D341Med (cell line): ENCODE data around the gene MYRFL.
"Not testable (repeated sequence)": the region's sequence is repeated elsewhere in the genome, so short reads cannot be mapped to it uniquely, and the experiment has no call there.

ENCODE experiments used
- DNase-seq: peaks from one replicate; pipeline ENCODE4 v3.0.0; 2012; ENCODE audit warnings: low spot score

MYRFL gene

GRCh38 chr12:69824966-69825560 is at the start of gene MYRFL:
Gene MYRFL (plus strand): TSS chr12:69825227. CDS start chr12:69825518, 291 bp downstream.
- DNase-seq = no peak

- peak; percentile 39 for DNase-seq
These were observed 45.1 kb upstream of the MYRFL start for GRCh38 chr12:69779928-69780327.

GRCh38 chr12:69783365-69783764 is 41.7 kb upstream of the MYRFL start:
- no peak for DNase-seq

- DNase-seq = no peak
These were observed 35.7 kb upstream of the MYRFL start for GRCh38 chr12:69789351-69789750.

- no peak for DNase-seq
These were observed 32.5 kb upstream of the MYRFL start for GRCh38 chr12:69792533-69792932.

GRCh38 chr12:69807101-69807897 is 17.7 kb upstream of the MYRFL start:
- not testable (repeated sequence) for DNase-seq

- no peak for DNase-seq
These were observed 14.0 kb upstream of the MYRFL start for GRCh38 chr12:69810870-69811498.

GRCh38 chr12:69816082-69816481 is 8.9 kb upstream of the MYRFL start:
- no peak for DNase-seq

- no peak for DNase-seq
These were observed 4.0 kb upstream of the MYRFL start for GRCh38 chr12:69821032-69821455.

GRCh38 chr12:69821456-69822159 is 3.4 kb upstream of the MYRFL start:
- no peak for DNase-seq

- DNase-seq = no peak
These were observed 2.7 kb upstream of the MYRFL start for GRCh38 chr12:69822201-69822860.

GRCh38 chr12:69824028-69824427 is 999 bp upstream of the MYRFL start:
- no peak for DNase-seq

GRCh38 chr12:69828897-69829296 is 3.9 kb downstream of the MYRFL start:
- no peak for DNase-seq

- no peak for DNase-seq
These were observed 8.7 kb downstream of the MYRFL start for GRCh38 chr12:69833696-69834095.

- no peak for DNase-seq
These were observed 9.1 kb downstream of the MYRFL start for GRCh38 chr12:69834147-69834546.

- no peak for DNase-seq
These were observed 9.5 kb downstream of the MYRFL start for GRCh38 chr12:69834576-69834975.

- DNase-seq = no peak
These were observed 10.1 kb downstream of the MYRFL start for GRCh38 chr12:69835081-69835480.

GRCh38 chr12:69836015-69836414 is 11.0 kb downstream of the MYRFL start:
- no peak for DNase-seq

- no peak for DNase-seq
These were observed 12.2 kb downstream of the MYRFL start for GRCh38 chr12:69837191-69837590.

GRCh38 chr12:69837657-69838415 is 12.8 kb downstream of the MYRFL start:
- no peak for DNase-seq

GRCh38 chr12:69840727-69841126 is 15.7 kb downstream of the MYRFL start:
- DNase-seq = no peak
